Measurements from ENCODE around the gene KRTAP4-8. TPM values are rescaled to one million over a fixed set of nuclear protein-coding genes. Genes with fewer than 3 reads are reported as not detected.

KRTAP4-8 gene
- not detected for total RNA-seq

GRCh38 chr17:41098042-41098441 is at the start of gene KRTAP4-8:
TSS of gene KRTAP4-8 (minus strand) at chr17:41098142. CDS start at chr17:41098084, 58 bp downstream.

GRCh38 chr17:41140360-41141131 is 42.6 kb upstream of the KRTAP4-8 start, which contains the start of gene KRTAP4-6:
TSS of gene KRTAP4-6 (minus strand) at chr17:41140544. CDS start at chr17:41140487, 57 bp downstream.

GRCh38 chr17:41123991-41124371 is 26.0 kb upstream of the KRTAP4-8 start, which contains the start of gene KRTAP4-12:
TSS of gene KRTAP4-12 (minus strand) at chr17:41124182. CDS start at chr17:41124122, 60 bp downstream.

GRCh38 chr17:41117846-41118386 is 20.0 kb upstream of the KRTAP4-8 start, which contains the start of gene KRTAP4-11:
TSS of gene KRTAP4-11 (minus strand) at chr17:41118373. CDS start at chr17:41118315, 58 bp downstream.

GRCh38 chr17:41105347-41105746 is 7.4 kb upstream of the KRTAP4-8 start, which contains the start of gene KRTAP4-9:
TSS of gene KRTAP4-9 (plus strand) at chr17:41105389. CDS start at chr17:41105389, 0 bp downstream.

GRCh38 chr17:41101586-41102259 is 3.8 kb upstream of the KRTAP4-8 start, which contains the start of gene KRTAP4-16:
TSS of gene KRTAP4-16 (minus strand) at chr17:41102209. CDS start at chr17:41102209, 0 bp downstream.

GRCh38 chr17:41084100-41084856 is 13.7 kb downstream of the KRTAP4-8 start, which contains the start of gene KRTAP4-7:
TSS of gene KRTAP4-7 (plus strand) at chr17:41084150. CDS start at chr17:41084207, 57 bp downstream.

GRCh38 chr17:41065829-41066624 is 31.9 kb downstream of the KRTAP4-8 start, which contains the start of gene KRTAP2-4:
TSS of gene KRTAP2-4 (minus strand) at chr17:41065879. CDS start at chr17:41065845, 34 bp downstream.

GRCh38 chr17:41060052-41060604 is 37.8 kb downstream of the KRTAP4-8 start, which contains the start of gene KRTAP2-3:
TSS of gene KRTAP2-3 (minus strand) at chr17:41060114. CDS start at chr17:41060050, 64 bp downstream.

GRCh38 chr17:41055130-41055529 is 42.8 kb downstream of the KRTAP4-8 start, which contains the start of gene KRTAP2-2:
TSS of gene KRTAP2-2 (minus strand) at chr17:41055230. CDS start at chr17:41055211, 19 bp downstream.

Other genes with a start within 250 kb of the KRTAP4-8 start
- not detected for gene KRT12, start 230.9 kb downstream of the KRTAP4-8 start, total RNA-seq
- gene KRT20, start 212.9 kb downstream of the KRTAP4-8 start, total RNA-seq, result not detected
- gene KRT23, start 160.5 kb downstream of the KRTAP4-8 start, total RNA-seq, result not detected
- gene KRT39, start 131.2 kb downstream of the KRTAP4-8 start, total RNA-seq, result not detected
- gene KRT40, start 113.8 kb downstream of the KRTAP4-8 start, total RNA-seq, result not detected
- gene KRTAP3-3, start 104.0 kb downstream of the KRTAP4-8 start, total RNA-seq, result not detected
- gene KRTAP3-2, start 98.2 kb downstream of the KRTAP4-8 start, total RNA-seq, result not detected
- gene KRTAP3-1, start 89.0 kb downstream of the KRTAP4-8 start, total RNA-seq, result not detected
- gene KRTAP1-5, start 70.9 kb downstream of the KRTAP4-8 start, total RNA-seq, result not detected
- not detected for gene KRTAP1-4, start 67.9 kb downstream of the KRTAP4-8 start, total RNA-seq
- gene KRTAP1-3, start 63.3 kb downstream of the KRTAP4-8 start, total RNA-seq, result not detected
- not detected for gene KRTAP1-1, start 56.7 kb downstream of the KRTAP4-8 start, total RNA-seq
- not detected for gene KRTAP2-1, start 50.8 kb downstream of the KRTAP4-8 start, total RNA-seq
- gene KRTAP2-2, start 42.9 kb downstream of the KRTAP4-8 start, total RNA-seq, result not detected
- gene KRTAP2-3, start 38.0 kb downstream of the KRTAP4-8 start, total RNA-seq, result not detected
- gene KRTAP2-4, start 32.3 kb downstream of the KRTAP4-8 start, total RNA-seq, result not detected
- not detected for gene KRTAP4-7, start 14.0 kb downstream of the KRTAP4-8 start, total RNA-seq
- gene KRTAP4-16, start 4.1 kb upstream of the KRTAP4-8 start, total RNA-seq, result not detected
- gene KRTAP4-9, start 7.2 kb upstream of the KRTAP4-8 start, total RNA-seq, result not detected
- gene KRTAP4-11, start 20.2 kb upstream of the KRTAP4-8 start, total RNA-seq, result not detected
- gene KRTAP4-12, start 26.0 kb upstream of the KRTAP4-8 start, total RNA-seq, result not detected
- gene KRTAP4-6, start 42.4 kb upstream of the KRTAP4-8 start, total RNA-seq, result not detected
- gene KRTAP4-5, start 51.7 kb upstream of the KRTAP4-8 start, total RNA-seq, result not detected
- not detected for gene KRTAP4-4, start 62.6 kb upstream of the KRTAP4-8 start, total RNA-seq
- not detected for gene KRTAP4-3, start 70.1 kb upstream of the KRTAP4-8 start, total RNA-seq
- not detected for gene KRTAP4-2, start 80.1 kb upstream of the KRTAP4-8 start, total RNA-seq
- gene KRTAP4-1, start 86.8 kb upstream of the KRTAP4-8 start, total RNA-seq, result not detected
- not detected for gene KRTAP9-1, start 91.7 kb upstream of the KRTAP4-8 start, total RNA-seq
- not detected for gene KRTAP9-2, start 128.5 kb upstream of the KRTAP4-8 start, total RNA-seq
- gene KRTAP9-3, start 134.3 kb upstream of the KRTAP4-8 start, total RNA-seq, result not detected
- gene KRTAP9-8, start 139.9 kb upstream of the KRTAP4-8 start, total RNA-seq, result not detected
- not detected for gene KRTAP9-4, start 151.5 kb upstream of the KRTAP4-8 start, total RNA-seq
- not detected for gene KRTAP9-9, start 157.2 kb upstream of the KRTAP4-8 start, total RNA-seq
- gene KRTAP9-6, start 167.2 kb upstream of the KRTAP4-8 start, total RNA-seq, result not detected
- gene KRTAP9-7, start 177.6 kb upstream of the KRTAP4-8 start, total RNA-seq, result not detected
- not detected for gene KRTAP29-1, start 204.7 kb upstream of the KRTAP4-8 start, total RNA-seq
- not detected for gene KRTAP16-1, start 211.2 kb upstream of the KRTAP4-8 start, total RNA-seq
- not detected for gene KRTAP17-1, start 217.6 kb upstream of the KRTAP4-8 start, total RNA-seq

Data from parietal lobe (tissue), 1 donor.